OCI-LY1 (cell line): ENCODE measurements around the gene C19orf47.

ENCODE experiments used
- EZH2 ChIP-seq: fragments of 200-600 bp; sonication (generic), shearing (Covaris generic); IDR thresholded peaks from 2 replicates; pipeline ENCODE4 v1.8.0; 2017; ENCODE audit warnings: borderline replicate concordance, mixed run types, mild to moderate bottlenecking, antibody characterized with exemption, low read length, moderate library complexity, mixed read lengths
- TF ChIP-seq, protein P1 (sequence below): fragments of 200-600 bp; sonication (generic), shearing (Covaris generic); IDR thresholded peaks from 2 replicates; pipeline ENCODE4 v1.5.1; 2017; ENCODE audit warnings: mild to moderate bottlenecking, antibody characterized with exemption, low read length, moderate library complexity, mixed read lengths

DNA sequence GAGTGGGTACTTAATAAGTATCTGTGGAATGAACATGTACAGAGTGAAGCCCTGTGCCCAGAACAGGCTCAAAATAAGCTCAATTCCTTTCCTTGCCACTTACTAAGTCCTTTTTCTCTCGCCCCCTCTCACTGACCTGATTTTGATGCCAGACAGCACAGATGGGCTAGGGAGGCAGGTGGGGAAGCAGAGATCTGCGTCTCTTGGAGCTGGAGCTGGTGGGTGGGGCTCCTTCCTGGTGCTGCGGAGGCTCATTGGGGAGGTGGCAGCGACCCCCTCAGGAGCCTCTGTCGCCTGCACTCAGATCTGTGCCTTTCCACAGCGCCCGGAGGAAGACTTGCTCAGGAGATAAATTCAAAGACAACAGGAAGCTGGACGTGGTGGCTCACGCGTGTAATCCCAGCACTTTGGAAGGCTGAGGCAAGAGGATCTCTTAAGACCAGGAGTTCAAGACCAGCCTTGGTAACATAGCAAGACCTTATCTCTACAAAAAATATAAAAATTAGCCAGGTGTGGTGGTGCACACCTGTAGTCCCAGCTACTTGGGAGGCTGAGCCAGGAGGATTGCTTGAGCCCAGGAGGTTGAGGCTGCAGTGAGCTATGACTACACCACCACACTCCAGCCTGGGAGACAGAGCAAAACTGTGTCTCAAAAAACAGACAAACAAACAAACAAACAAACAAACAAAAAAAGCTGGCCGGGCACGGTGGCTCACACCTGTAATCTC is 77.7 kb downstream of the C19orf47 start:
- TF ChIP-seq, protein P1, sequence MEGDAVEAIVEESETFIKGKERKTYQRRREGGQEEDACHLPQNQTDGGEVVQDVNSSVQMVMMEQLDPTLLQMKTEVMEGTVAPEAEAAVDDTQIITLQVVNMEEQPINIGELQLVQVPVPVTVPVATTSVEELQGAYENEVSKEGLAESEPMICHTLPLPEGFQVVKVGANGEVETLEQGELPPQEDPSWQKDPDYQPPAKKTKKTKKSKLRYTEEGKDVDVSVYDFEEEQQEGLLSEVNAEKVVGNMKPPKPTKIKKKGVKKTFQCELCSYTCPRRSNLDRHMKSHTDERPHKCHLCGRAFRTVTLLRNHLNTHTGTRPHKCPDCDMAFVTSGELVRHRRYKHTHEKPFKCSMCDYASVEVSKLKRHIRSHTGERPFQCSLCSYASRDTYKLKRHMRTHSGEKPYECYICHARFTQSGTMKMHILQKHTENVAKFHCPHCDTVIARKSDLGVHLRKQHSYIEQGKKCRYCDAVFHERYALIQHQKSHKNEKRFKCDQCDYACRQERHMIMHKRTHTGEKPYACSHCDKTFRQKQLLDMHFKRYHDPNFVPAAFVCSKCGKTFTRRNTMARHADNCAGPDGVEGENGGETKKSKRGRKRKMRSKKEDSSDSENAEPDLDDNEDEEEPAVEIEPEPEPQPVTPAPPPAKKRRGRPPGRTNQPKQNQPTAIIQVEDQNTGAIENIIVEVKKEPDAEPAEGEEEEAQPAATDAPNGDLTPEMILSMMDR = no peak
- TF ChIP-seq EZH2 = no peak
